Lower leg skin (tissue), 3 donors: ENCODE data around the gene EPB41L4B.
"Not testable (repeated sequence)": the region's sequence is repeated elsewhere in the genome, so short reads cannot be mapped to it uniquely, and the experiment has no call there.

Experiments used
- CTCF ChIP-seq, 3 donors: fragments of 450-650 bp; IDR thresholded peaks; one replicate each; pipeline ENCODE4 v1.5.1; 2016; ENCODE audit warnings: antibody characterized with exemption in 3 of 3, mild to moderate bottlenecking in 3 of 3, moderate library complexity in 2 of 3
- POLR2A ChIP-seq, 2 donors: fragments of 450-650 bp; IDR thresholded peaks; one replicate each; pipeline ENCODE4 v1.6.1; 2016 to 2017; ENCODE audit warnings: antibody characterized with exemption in 2 of 2, mild to moderate bottlenecking in 1 of 2, moderate library complexity in 1 of 2

GRCh38 chr9:109218242-109218641, 102.6 kb downstream of the EPB41L4B start:
- TF ChIP-seq CTCF, POLR2A (IDR thresholded peaks at IDR 0.05): not testable (repeated sequence)
